Inflammatory macrophage (primary cell): Measurements from ENCODE around the gene NAIP.
"Not testable (repeated sequence)": the region's sequence is repeated elsewhere in the genome, so short reads cannot be mapped to it uniquely, and the experiment has no call there.

Experiments
- DNase-seq, 2 donors: peaks; one replicate each; pipeline ENCODE4 v3.0.0-alpha.2; 2020 to 2022
- total RNA-seq, 18 experiments: gene quantifications; one replicate each; lab custom pipeline; 2026; ENCODE audit warnings: mixed read lengths in 6 of 18, inconsistent platforms in 2 of 18; lab: John Stamatoyannopoulos, UW

NAIP gene
- total RNA-seq = 0.93 to 71.4 (median 15.7) reads per million in 18 experiments

- not testable (repeated sequence) for DNase-seq
These were observed at the start of gene NAIP for GRCh38 chr5:71025289-71025953. NAIP (minus strand) TSS chr5:71025339; CDS start chr5:71012915, 12,424 bp downstream.

- not testable (repeated sequence) for DNase-seq
These were observed 42.3 kb upstream of the NAIP start, which contains the start of gene GTF2H2 for GRCh38 chr5:71067262-71067928. GTF2H2 (minus strand) TSS chr5:71067676; CDS start chr5:71062763, 4,913 bp downstream.

GRCh38 chr5:71061322-71061721 is 36.2 kb upstream of the NAIP start:
- DNase-seq = not testable (repeated sequence)

GRCh38 chr5:71059426-71059825 is 34.3 kb upstream of the NAIP start:
- DNase-seq = not testable (repeated sequence)

- DNase-seq = not testable (repeated sequence)
These were observed 19.7 kb upstream of the NAIP start for GRCh38 chr5:71044808-71045207.

GRCh38 chr5:71044128-71044527 is 19.0 kb upstream of the NAIP start:
- not testable (repeated sequence) for DNase-seq

GRCh38 chr5:71031046-71031776 is 6.1 kb upstream of the NAIP start:
- DNase-seq = not testable (repeated sequence)

GRCh38 chr5:71020643-71021042 is 4.5 kb downstream of the NAIP start:
- not testable (repeated sequence) for DNase-seq

GRCh38 chr5:71018376-71019005 is 6.6 kb downstream of the NAIP start:
- not testable (repeated sequence) for DNase-seq

GRCh38 chr5:71014176-71014575 is 11.0 kb downstream of the NAIP start:
- peak; percentile 43 to 65 for DNase-seq

- no peak for DNase-seq
These were observed 11.6 kb downstream of the NAIP start for GRCh38 chr5:71013575-71013974.

GRCh38 chr5:71011194-71011792 is 13.8 kb downstream of the NAIP start:
- no peak for DNase-seq

- DNase-seq = not testable (repeated sequence)
These were observed 18.2 kb downstream of the NAIP start for GRCh38 chr5:71006983-71007382.

- not testable (repeated sequence) for DNase-seq
These were observed 40.3 kb downstream of the NAIP start for GRCh38 chr5:70984882-70985281.

- not testable (repeated sequence) for DNase-seq
These were observed 57.9 kb downstream of the NAIP start for GRCh38 chr5:70967220-70967619.

- not testable (repeated sequence) for DNase-seq
These were observed 60.6 kb downstream of the NAIP start for GRCh38 chr5:70964531-70964930.

GRCh38 chr5:70953068-70953467 is 72.1 kb downstream of the NAIP start:
- not testable (repeated sequence) for DNase-seq

- not testable (repeated sequence) for DNase-seq
These were observed 92.6 kb downstream of the NAIP start for GRCh38 chr5:70932560-70932959.

- DNase-seq = not testable (repeated sequence)
These were observed 93.3 kb downstream of the NAIP start for GRCh38 chr5:70931709-70932368.

- not testable (repeated sequence) for DNase-seq
These were observed 100.0 kb downstream of the NAIP start for GRCh38 chr5:70925211-70925562.
